GM21717 (cell line): ENCODE measurements around the gene OR5K1.

ENCODE experiments used
- ATAC-seq: cut with Tn5 transposase; IDR thresholded peaks from one replicate; pipeline ENCODE4 v1.9.1; 2021; ENCODE audit warnings: mild to moderate bottlenecking, moderate library complexity; ENCODE audit not compliant: unreplicated experiment

OR5K1 gene

DNA sequence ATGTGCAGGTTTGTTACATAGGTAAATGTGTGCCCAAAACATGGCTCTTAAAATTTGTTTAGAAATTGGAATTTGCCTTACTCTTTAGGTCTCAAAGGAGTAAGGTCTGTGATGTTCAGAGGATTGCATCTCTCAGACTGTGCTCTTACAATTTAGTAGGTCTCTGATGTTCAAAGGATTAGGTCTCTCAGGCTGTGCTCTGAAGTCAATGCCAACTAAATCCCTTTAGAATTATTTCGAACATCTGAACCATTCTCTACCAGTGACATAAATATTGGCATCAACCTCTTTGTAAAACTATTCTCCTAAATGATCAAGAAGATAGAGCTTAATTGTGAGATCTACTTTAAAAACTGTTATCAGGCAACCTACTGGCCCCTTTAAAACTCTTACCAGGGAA is at the start of gene OR5K1:
TSS of gene OR5K1 (plus strand) at position 301 of the 400 bp plus-strand sequence. CDS start 6,376 bp downstream, outside the sequence.
- ATAC-seq = no peak

DNA sequence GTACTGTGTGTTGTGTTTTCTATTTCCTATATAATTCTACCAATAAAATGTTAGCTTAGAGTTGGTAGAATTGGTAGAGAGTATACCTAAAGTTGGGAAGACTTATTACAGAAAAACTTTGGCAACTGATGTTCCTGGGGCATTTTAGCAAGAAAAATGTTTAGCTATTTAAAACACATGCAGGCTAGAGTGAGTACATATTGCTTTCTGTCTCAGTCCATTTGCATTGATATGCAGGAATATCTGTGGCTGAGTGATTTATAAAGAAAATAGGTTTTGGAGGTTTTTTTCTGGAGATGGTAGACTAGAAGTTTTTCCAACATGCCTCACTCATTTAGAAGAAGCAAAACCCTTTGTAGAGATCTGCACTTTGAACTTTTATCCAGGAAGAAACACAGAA is 30.4 kb upstream of the OR5K1 start:
- no peak for ATAC-seq

DNA sequence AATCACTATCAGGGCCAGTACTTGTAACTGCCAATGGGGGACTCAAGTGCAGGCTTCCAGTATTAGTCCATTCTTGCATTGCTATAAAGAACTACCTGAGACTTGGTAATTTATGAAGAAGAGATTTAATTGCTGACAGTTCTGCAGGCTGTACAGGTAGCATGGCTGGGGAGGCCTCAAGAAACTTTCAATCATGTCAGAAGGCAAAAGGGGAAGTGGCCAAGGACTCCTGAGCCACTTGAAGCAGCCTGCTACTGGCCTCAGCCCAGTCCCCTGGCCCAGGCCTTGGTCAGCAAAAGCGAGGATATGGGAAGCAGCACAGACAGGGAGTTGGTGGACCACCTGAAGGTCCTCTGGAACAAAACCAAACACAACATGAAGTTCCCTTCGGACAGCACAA is 29.2 kb upstream of the OR5K1 start:
- ATAC-seq = no peak

DNA sequence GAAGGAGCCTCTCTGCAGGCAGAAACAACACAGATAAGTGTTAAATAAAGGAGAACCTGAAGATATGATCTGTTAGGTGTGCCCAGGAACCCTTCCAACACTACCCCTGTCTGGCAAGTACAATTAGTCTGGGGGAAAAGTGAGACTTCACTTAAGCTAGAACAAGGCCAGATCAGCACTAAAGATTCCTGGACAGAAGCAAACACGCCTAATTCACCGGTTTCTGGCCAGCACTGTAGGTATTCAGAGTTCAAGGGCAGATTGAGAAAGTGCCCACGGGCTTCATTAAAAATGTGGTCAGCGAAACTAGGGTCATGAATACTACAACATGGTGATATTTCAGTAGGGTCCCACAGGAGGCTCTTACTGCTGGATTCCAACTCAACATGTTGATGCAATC is 28.6 kb upstream of the OR5K1 start:
- ATAC-seq = no peak

DNA sequence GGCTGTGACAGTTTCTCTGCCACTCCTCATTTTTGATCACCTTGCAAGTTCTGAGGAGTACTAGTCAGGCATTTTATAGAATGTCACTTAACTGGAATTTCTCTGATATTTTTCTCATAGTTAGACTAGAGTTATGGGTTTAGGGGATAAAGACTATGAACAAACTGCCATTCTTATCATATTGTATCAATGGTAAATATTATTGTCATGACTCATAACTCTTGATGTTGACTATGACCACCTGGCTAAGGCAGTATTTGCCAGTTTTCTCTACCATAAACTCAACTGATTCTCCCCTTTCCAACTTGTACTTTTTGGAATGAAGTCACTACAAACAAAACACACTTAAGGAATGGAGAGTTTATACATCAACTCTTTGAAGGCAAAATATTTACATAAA is 22.7 kb upstream of the OR5K1 start:
- no peak for ATAC-seq

DNA sequence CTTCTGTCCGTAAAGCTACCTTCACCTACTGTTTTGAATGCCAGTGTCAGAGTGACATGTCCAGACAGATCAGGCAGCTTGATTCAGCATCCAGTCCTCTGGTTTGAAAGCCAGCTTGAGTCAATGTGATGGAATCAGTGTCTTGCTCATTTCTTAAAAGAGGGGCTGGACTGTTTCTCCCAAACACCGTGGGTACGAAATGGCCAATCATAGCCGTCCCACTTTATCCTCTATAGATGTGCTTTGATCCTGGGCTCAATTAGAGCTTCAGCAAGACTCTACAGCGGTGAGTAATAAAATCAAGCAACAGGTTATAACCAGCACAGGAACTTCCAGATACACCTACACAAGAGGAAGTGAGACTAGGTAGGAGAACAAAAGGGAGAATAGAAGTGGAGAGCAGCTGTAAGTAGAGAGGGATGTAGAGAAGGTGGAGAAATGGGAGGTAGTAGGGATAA is 17.0 kb upstream of the OR5K1 start:
- ATAC-seq = peak; percentile 92

DNA sequence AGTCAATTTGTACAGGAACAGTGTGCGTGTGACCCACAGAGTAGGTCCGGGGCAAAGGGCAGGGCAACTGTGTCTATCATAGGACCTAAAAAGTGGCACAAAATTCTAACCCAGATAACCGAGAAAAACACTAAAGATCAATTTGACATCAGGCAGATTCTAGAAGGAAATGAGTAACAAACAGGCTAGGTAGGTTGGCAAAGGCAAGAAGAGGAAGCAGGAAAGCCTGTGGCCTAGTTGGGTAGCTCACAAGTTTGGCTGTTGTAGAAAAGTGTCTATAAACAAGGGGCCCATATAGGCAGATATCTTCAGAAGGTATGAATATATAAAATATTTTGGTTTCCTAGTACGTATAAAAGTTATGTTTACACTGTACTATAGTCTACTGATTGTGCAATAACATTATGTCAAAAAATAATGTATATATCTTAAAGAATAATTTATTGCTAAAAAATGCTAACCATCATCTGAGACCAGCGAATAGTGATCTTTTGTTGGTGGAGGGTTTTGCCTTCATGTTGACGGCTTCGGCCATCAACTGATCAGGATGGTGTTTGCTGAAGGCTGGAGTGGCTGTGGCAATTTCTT is 13.3 kb upstream of the OR5K1 start:
- ATAC-seq = no peak

DNA sequence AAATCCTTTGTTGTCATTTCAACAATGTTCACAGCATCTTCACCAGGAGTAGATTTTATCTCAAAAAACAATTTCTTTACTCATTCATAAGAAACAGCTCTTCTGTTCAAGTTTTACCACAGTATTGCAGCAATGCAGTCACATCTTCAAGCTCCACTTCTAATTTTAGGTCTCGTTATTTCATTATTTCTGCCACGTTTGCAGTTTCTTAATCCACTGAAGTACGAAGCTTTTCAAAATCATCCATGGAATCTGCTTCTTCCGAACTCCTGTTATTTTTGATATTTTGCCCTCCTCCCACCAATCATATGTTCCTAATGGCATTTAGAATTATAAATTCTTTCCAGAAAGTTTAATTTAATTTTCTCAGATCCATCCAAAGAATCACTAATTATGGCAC is 12.6 kb upstream of the OR5K1 start:
- ATAC-seq = no peak

DNA sequence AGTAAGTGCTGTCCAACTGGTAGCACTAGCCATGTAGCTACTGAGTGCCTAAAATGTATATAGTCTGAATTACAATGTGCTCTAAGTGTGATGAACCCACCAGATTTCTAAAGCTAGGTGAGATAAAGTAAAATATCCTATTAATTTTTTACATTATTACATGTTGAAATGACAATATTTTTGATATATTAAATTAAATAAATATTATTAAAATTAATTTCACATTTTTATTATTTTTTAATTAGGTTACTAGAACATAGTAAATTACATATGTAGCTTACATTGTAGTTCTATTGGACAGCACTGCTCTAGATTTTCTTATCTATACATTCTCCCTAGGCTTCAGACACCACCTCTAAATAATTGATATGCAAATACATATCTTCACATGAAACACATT is 9.2 kb upstream of the OR5K1 start:
- ATAC-seq = no peak

DNA sequence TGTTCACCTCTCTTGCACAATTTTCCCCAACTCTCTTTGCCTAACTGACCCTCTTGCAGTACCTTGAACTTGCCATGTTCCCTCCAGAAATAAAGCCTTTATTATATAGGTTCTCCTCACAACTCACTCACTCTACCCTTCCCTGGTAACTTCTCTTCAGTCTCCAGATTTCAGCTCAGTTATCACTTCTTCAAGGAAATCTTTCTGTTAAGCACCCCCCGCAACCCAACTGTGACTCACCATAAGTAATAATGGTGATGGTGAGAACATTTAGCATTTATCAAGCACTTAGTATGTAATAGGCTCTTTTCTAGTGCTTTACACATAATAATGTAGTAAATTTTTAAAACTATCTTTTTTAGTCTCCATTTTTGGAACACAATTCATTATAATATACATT is 8.1 kb upstream of the OR5K1 start:
- no peak for ATAC-seq

DNA sequence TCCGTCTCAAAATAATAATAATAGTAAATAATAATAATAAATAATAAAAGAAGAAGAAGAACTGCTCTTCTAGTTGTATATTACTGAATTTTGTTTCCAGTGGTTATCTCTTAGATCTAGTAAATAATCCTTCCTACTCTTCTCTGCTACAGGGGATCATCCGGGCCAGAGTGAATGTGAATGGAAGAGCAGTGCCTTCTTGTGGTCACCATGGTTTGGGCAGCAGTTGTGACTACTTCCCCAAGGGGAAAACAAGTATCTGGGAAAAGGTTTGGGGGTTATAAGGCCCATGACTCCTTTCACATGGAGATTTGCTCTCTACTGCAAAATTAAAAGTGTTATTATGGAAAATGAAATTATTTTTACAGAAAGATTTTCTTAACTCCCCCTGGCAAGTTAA is 5.5 kb upstream of the OR5K1 start:
- ATAC-seq = no peak

DNA sequence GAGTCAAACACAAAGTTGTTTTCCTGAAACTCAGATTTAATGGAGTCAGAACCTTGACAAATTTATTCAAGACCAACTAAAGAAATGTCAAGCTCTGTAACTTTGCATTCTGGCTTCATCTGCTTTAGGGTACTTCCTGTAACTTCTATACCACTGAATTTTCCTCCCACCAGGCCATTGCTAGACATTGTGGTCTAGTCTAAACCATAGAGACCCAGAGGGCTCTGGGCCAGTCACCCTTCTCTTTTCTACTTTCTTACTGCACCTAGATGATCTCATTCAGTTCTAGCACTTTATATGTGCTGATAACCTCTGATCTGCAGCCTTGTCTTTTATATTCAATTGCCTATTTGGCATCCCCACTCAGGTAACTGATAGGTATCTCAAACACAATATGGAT is 2.8 kb upstream of the OR5K1 start:
- no peak for ATAC-seq

DNA sequence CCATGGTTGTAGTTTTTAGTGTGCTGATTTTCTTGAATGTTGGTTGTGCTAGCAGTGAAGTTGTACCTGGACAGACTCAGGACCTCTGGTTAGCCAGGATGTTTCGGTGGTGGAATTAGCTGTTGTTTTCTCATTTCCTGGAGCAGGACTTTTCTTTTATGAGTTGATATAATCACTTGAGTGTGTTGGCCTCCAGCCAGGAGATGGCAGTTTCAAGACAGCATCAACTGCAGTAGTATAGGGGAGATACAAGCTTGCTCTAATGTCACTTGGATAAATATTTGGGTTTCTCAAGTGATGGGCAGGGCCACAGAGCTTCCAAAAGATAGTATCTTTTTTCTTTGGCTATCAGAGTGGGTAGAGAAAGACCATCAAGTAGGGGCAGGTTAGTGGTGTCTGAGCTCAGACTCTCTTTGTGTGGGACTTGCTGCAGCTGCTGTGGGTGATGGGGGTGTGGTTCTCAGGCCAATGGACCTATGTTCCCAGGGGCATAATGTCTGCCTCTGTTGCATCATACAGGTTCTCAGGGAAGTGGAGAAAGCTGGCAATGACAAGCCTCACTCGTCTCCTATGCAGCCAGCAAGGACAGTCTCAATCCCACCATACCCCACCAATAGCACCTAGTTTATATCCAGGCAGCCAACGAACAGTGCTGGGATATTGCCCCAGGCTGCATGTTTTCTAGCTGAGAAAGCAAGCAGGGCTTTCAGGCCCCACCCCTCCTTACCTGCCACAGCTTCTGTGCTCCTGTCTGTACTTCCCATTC is 19.9 kb downstream of the OR5K1 start:
- no peak for ATAC-seq

DNA sequence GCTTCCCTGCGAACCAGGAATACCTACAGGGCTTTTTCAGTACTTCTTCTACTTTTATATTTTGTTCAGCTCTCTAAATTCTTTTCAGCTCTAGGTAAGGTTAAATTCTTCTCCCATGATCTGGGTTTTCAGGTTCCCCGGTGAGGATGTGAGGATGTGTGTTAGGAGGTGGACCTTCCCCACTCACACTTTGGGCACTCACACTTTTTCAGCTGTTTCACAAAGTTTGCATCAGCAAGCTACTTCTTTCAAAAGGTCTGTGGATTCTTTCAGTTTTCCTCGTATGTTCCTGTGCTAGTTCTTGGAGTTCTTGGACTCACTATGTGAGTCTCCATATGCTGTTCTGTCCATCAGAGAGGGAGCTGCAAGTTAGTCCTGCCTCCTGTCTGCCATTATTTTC is 20.6 kb downstream of the OR5K1 start:
- ATAC-seq = no peak

DNA sequence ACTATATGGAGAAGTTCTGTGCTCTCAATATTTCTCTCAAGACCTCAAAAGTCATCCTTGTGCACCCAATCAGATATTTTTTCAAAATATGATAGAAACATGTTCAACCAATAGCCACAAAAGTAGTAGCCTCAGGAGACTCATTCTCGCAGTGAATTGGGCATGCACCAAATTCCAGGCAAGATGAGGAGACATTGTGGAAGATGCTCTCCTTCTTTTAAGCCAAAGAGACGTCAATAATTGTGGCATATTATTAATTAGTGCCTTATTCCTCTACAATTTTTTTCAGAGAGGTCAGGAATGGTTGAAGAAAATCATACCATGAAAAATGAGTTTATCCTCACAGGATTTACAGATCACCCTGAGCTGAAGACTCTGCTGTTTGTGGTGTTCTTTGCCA is 34.4 kb downstream of the OR5K1 start, which contains the start of gene OR5K2:
TSS of gene OR5K2 (plus strand) at position 301 of the 400 bp plus-strand sequence. CDS start at position 301, 0 bp downstream.
- no peak for ATAC-seq

DNA sequence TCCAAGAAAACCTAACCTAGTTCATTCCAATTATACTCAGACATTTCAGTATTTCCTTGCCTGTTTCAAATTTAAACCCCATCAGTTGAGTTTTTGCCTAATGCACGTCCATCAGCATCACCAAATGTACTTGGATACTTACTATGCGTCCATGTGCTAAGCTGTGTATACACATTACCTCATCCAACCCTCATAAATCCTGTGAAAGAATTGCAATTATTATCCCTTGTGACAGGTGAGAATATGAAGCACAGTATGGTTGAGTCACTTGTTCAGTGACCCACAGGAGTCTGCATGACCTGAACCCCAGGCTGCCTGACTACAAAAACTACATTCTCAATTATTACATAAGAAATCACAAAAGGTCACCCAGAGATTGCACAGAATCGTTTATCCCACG is 37.0 kb downstream of the OR5K1 start:
- ATAC-seq = no peak

DNA sequence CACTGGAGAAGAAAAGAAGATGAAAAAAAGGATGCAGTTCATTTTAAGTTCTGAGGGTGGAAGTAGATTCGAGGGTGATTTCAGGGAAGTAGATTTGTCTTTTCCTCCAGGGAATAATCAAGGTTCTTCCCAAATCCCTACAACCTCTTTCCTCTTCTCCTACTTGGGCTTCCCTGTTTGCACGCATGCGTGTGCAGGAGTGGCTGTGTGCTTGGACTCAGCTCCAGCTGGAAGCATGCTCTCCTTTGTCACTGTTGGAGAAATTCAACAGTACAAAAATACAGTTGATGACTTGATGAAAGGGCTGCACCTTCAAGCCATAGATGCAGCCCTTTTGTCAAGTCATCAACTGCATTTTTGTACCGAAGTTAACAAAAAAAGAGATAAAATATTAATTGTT is 38.3 kb downstream of the OR5K1 start:
- ATAC-seq = no peak

DNA sequence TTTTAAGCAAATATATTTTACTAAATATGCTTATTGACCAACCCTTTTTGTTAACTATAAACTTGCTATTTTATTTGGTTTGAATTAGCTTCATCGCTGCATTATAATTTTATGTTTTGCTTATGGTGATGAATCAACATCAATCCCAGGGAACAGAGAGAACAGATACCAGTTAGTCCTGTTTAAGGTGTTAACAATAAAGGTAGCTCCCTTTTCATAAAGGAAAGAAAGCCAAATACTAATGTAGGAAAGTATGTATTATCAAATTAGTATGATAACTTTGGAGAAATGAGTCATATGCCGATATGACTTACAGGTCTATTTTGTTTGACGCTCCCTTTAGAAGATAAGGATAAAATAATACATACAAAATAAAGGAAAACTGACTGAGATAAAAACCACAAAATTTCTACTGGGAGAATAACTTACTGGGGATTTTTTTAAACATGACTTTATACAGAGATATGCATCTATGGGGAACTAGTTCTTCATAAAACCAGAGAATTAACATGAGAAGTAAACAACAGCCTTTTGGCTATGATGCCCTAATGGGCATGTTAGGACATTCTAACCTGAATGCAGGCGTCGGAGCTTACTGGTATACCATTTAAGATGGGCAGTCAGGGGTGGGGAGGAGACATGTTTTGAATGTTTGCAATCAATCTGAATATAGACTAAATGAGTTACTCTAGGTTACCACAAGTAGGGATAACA is 39.0 kb downstream of the OR5K1 start:
- ATAC-seq = no peak

DNA sequence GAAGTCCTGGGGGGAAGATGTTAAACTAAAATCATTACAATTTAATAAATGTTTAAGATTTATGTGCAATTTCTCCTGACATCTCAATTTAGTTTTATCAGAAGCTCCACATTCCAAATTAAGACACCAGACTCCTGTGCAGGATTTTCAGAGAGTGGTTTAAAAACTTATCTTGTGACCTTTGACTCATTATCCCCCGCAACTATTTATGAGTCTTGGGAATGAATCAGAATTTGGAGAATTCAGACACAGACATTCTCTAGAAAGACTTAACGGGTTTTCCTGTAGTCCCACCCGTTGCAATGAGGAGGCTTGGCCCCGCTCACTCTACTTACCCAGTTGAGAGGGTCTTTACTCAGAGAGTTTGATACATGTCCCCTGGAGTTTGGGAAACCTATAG is 41.5 kb downstream of the OR5K1 start:
- no peak for ATAC-seq

DNA sequence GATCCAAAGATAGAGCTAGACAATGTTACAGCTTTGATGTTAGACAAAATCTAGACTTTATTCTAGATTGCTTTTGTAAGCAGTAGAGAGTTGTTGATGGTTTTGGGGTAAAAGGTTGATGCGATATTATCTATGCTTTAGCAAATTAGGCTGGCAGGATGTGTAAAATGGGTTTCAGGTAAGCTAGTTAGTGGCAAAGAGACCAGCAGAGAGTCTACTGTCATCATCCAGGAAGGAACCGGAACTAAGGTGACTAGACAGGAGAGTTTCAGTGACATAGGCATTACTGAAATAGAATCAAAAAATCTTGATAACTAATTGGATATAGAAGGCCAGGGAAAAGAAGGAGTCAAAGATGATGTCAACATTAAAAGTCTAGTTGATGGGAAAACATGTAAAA is 45.6 kb downstream of the OR5K1 start:
- no peak for ATAC-seq

DNA sequence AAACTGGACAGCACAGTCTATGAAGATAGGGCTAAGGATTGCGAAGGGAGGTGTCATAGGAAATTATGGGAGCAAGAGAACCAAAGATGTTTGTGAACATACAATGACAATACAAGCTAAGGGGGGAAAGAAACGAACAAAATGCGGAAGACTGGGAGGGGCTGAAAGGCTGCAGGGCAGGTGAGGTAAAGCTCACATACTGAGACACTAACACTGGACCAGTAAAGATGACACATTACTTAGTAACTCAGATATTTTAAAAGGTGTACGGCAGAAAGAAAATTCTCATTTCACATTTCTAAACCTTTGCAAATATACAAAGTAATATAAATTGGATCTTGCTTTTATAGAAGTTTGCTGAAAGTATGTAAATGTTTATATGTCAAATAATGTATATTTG is 49.6 kb downstream of the OR5K1 start:
- no peak for ATAC-seq

DNA sequence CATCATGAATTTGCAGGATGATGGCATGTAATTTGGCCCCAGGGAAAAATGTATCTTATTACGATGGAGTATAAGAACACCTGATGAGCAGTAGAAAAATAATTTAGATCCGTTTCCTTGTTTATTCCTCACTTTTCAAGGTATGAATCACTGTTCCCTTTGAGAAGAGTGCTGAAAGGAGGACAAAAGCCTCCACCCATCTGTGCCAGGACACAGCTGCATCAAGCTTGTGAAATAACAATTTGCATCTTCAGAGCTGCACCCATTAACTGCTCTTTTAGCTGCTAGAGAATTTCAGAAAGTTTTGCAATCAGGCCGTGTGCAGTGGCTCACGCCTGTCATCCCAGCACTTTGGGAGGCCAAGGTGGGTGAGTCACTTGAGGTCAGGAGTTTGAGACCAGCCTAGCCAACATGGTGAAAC is 50.1 kb downstream of the OR5K1 start:
- ATAC-seq = no peak
